KOPT-K1 (cell line): Measurements from ENCODE around the gene LPIN1.

Experiments
- H3K27ac ChIP-seq: fragments of 200-600 bp; sonication (generic); 2 replicates; pipeline ENCODE4 v1.5.1; 2016; ENCODE audit warnings: antibody characterized with exemption, mild to moderate bottlenecking, low read depth, low read length; ENCODE audit not compliant: poor library complexity, severe bottlenecking
- H3K36me3 ChIP-seq: fragments of 200-600 bp; sonication (generic); 2 replicates; pipeline ENCODE4 v1.5.1; 2017; ENCODE audit warnings: antibody characterized with exemption, mild to moderate bottlenecking, low read length, moderate library complexity; ENCODE audit not compliant: insufficient read depth
- H3K9me3 ChIP-seq: fragments of 200-600 bp; sonication (generic); 2 replicates; pipeline ENCODE4 v1.5.1; 2017; ENCODE audit warnings: antibody characterized with exemption, low read length, mild to moderate bottlenecking; ENCODE audit not compliant: insufficient read depth, poor library complexity, severe bottlenecking

LPIN1 gene

DNA sequence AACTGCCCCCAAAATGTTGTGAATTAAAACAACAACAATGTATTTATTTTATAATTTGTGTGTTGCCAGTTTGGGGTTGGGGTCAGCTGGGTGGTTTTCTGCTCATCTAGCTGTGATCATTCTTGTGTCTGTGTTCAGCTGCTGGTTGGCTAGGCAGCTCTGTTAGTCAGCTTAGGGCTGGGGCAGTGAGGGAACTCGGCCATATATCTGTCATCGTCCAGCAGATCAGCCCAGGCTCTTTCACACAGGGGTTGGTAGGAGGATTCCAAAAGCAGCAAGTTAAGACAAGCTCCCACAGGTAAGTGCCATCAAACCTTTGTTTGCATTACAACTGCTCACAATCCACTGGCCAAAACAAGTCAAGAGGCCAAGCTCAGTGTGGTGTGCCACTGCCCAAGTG is 121.5 kb downstream of the LPIN1 start:
- no peaks in the 10 kb centered on the region for H3K36me3 ChIP-seq
- no peak overlapping the region for H3K27ac ChIP-seq
- no peaks in the 10 kb centered on the region for H3K9me3 ChIP-seq

DNA sequence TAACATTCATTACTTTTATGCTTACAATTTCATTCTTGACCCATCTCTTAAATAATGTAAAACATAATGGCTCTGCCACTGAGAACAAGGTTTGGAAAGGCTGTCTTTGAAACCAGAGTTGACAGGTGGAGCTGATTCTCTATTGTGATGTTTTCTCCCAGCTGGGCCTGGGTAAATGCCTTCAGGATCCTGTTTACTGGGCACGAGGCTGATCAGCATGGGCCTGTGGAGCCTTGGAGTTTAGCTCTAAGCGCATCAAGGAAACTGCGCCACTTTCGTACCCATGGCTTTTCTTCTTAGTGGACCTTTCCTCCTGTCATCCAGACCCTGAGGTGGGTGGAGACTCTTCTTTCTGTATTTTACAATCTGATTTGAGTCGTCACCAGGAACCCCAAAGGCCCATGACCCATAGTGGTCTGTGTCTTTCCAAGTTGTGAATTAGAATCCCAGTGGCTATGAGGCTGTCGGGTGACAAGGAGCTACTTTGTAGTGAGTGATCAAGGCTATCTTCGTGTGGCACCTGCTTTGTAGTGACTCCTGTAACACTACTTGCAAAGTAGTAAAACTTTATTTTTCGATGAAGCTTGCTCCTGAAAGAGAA is 123.1 kb downstream of the LPIN1 start:
- Histone ChIP-seq H3K27ac (no peak overlapping the region), H3K9me3 (no peaks in the 10 kb centered on the region), H3K36me3 (no peaks in the 10 kb centered on the region)

DNA sequence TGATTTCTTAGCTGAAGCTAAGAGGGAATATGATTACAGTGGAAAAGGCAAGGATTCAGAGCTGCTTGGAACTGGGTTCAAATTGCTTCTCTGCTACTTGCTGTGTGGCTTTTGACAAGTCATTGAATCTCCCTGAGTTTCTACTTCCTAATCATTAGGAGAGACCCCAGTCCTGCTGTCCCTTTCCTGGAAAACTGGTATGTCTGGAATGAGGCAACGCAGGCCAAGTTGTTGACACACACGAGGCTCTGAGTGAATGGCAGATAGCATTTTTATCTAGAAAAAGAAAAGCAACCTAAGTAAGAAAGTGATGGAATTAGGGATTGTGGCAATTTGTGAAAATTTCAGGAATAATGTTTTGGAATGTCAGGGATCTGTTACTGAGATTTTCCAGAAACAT is 123.6 kb downstream of the LPIN1 start:
- Histone ChIP-seq H3K36me3 (no peaks in the 10 kb centered on the region), H3K9me3 (no peaks in the 10 kb centered on the region), H3K27ac (no peak overlapping the region)

DNA sequence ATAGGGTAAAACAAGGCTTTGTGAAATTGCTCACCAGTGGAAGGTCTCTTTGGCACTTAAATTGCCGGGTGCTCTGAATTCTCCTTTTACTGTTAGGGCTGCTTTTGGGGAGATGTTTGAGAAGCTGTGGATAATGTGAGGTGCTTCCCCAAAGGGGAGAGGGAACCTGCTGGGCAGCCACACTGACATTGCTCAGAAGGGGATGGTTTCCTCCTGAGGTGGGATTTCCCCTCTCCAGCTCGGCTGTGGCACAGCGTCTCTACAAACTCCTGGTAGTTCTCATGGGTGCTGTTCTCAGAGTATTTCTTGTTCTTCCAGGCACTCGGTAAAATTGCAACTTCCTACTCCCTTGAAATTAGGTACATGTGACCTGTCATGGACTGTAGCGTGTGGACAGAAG is 124.2 kb downstream of the LPIN1 start:
- Histone ChIP-seq H3K36me3 (no peaks in the 10 kb centered on the region), H3K9me3 (no peaks in the 10 kb centered on the region), H3K27ac (no peak overlapping the region)

DNA sequence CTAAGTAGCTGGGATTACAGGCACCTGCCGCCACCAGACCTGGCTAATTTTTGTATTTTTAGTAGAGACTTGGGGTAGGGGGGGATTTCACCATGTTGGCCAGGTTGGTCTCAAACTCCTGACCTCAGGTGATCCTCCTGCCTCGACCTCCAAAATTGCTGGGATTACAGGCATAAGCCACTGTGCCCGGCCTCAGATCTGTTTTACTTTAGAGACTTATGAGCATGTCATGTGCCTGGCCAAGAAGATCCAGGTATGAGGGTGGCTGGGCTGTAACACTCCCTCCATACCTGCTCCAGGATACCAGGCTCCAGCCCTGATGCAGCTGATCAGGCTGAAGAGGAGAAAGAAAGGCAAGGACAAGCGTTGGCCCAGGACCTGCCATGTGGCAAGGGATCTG is 125.0 kb downstream of the LPIN1 start:
- Histone ChIP-seq H3K9me3 (no peaks in the 10 kb centered on the region), H3K27ac (no peak overlapping the region), H3K36me3 (no peaks in the 10 kb centered on the region)

DNA sequence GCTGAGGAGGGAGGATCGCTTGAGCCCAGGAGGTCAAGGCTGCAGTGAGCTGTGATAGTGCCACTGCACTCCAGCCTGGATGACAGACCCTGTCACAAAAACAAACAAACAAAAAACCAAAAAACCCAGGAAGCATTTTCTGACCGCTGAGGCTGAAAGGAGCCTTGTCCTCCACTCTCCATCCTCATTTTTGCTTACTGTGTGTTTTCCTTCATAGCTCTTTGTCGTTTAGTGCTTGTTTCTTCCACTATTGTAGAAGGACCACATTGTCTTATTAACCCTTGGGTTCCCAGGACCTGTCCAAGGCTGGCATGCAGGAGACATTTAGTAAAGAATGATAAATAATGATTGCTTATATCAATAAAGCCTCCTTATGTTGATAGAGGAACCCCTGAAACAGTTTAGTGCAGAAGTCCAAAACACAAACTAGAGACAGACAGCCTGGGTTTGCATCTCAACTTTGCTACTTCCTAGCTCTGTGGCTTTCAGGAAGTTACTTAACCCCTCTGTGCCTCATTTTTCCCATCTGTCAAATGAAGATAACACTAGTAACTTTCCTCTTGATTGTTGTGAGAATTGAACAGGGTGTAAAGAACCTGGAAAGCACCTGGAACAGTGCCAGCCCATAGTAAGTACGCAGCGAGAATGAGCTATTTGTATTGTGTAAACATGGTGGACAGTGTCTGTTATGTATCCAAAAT is 126.0 kb downstream of the LPIN1 start:
- H3K27ac ChIP-seq: no peak overlapping the region
- no peaks in the 10 kb centered on the region for H3K9me3 ChIP-seq
- H3K36me3 ChIP-seq: no peaks in the 10 kb centered on the region

DNA sequence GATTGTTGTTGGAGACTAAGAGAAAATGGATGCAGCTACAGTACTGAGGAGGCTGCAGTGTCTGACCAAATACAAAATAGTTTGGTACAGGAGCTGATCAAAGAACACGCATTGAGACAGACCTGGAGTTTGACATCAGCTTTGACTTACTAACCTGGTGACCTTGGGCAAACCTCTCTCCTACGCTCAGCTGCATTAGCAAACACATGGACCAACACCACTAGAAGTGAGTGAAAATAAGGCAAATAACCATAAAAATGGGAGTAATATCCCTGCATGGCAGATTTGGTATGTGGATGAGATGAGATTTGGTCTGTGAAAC is 126.5 kb downstream of the LPIN1 start:
- no peak overlapping the region for H3K27ac ChIP-seq
- H3K36me3 ChIP-seq: no peaks in the 10 kb centered on the region
- H3K9me3 ChIP-seq: no peaks in the 10 kb centered on the region

DNA sequence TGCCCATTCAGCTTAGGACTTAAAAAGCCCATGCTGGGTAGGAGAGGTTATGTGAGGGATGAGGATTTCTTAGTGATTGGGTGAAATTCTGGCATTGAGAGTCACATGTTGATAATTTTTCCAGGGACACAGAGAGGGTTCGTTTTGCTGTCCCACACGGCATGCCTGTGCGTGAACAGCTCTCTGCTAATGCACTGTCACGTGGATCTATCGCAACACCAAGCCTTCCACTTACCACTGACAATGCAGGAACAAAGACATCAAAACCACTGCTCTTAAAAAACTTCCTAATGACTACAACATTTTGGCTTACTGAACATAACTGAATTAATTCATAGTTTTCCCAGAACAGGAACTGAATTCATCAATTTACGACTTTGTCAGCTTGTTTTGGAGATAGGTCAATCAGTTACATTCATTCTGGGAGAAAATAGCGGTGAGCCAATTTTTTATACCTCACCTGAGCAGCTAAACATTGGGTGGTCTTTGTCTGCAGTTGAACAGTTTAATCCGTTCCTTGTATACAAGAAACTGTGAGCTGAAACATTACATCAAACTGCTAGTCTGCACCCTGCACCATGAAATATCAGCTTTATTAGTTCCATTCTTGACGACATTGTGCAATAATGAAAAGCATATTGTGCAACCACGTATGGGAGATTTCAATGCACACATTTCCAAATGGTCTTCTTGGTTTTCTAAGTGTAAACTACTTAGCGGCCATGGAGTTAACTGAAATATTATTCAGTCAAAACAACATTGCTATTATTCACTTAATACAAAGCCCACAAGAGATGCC is 127.1 kb downstream of the LPIN1 start:
- Histone ChIP-seq H3K27ac (no peak overlapping the region), H3K36me3 (no peaks in the 10 kb centered on the region), H3K9me3 (no peaks in the 10 kb centered on the region)

DNA sequence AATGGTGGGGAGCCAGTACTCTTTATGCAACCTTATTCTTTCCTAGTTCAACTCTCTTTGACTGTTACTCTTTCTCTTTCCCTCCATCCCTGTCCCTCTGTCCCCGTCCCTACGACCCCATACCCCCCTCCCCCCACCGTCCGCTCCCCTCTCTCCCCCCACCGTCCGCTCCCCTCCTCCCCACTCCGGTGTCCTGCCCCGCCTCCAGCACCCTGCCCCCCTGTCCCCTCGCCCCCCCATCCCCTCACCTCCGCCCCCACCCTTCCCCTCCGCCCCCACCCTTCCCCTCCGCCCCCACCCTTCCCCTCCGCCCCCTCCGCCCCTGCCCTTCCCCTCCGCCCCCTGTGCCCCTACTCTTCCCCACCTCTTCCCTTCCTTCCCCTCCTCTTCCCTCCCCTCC is 128.4 kb downstream of the LPIN1 start:
- no peaks in the 10 kb centered on the region for H3K36me3 ChIP-seq
- no peak overlapping the region for H3K27ac ChIP-seq
- no peaks in the 10 kb centered on the region for H3K9me3 ChIP-seq

DNA sequence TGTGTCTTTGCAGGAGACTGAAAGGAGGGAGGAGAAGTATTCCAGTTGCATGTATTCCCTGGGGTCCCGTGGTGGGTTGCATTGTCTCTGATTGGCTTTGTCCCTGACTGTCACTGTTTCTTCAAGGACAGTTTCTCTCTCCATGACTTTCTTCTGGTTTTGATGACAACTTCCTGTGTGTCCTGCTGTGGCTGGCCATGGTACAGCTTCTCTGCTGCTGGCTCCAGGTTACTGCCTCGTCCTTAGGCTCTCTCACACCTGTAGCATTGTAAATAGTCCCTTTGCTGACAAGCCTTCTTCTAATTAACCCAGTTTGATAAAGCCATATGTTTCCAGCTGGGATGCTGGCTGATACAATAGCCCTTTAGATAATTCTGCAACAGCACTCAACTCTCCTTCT is 129.0 kb downstream of the LPIN1 start:
- no peak overlapping the region for H3K27ac ChIP-seq
- H3K36me3 ChIP-seq: no peaks in the 10 kb centered on the region
- no peaks in the 10 kb centered on the region for H3K9me3 ChIP-seq

DNA sequence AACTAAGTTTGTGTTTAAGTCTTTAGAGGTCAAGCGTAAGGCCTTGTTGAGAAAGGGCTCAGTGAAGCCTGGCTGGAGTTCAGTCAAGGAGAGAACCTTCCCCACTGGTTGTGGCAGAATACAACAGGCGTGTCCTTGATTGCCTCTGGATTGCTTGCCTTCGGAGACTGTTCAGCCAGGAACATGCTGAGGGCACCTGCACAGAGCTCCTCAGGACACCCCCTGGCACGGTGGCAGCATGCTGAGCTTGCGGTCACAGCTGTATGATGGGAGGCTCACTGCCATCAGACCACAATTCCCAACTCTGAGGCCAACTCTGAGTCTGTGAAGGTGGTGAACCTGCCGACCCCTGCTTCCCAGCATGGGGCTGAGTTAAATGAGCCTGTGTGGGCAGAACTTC is 130.0 kb downstream of the LPIN1 start:
- no peaks in the 10 kb centered on the region for H3K9me3 ChIP-seq
- no peak overlapping the region for H3K27ac ChIP-seq
- no peaks in the 10 kb centered on the region for H3K36me3 ChIP-seq

DNA sequence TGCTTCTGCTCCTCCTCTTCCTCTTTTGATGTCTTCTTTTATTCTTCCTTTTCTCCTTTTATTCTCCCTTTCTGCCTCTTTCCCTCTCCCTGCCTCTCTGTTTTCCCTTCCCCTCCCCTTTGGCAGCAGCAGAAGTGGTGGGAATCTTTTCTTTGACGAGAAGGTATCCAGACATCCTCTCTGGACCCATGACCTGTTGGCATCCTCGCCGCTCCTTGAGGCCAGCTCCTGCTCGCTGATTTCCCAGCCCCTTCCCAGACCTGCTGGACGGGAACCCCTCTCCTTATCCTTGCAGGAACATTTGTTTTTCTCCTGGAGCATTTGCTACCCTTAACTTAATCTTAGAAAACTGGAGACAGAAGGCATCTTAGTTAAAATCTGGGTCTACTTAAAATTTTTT is 130.5 kb downstream of the LPIN1 start:
- Histone ChIP-seq H3K27ac (no peak overlapping the region), H3K9me3 (no peaks in the 10 kb centered on the region), H3K36me3 (no peaks in the 10 kb centered on the region)
